Ovary (tissue), 9 donors: ENCODE results near the gene PPP1R2C. TPM values are rescaled to one million over a fixed set of nuclear protein-coding genes. Genes with fewer than 3 reads are reported as not detected.

ENCODE experiments used
- DNase-seq, 5 donors: peaks; one replicate each; pipeline ENCODE4 v3.0.0-alpha.2; 2019 to 2020
- H3K27ac ChIP-seq, 2 donors: fragments of 200-600 bp; one replicate each; pipeline versions ENCODE4 v1.5.1 to v1.8.0; 2019 to 2022
- H3K27me3 ChIP-seq: fragments of 200-600 bp; one replicate; pipeline ENCODE4 v1.8.0; 2022
- H3K36me3 ChIP-seq: fragments of 200-600 bp; sonication (generic); one replicate; pipeline ENCODE4 v1.5.1; 2019
- H3K4me1 ChIP-seq: one replicate; pipeline ENCODE4 v1.8.1; 2013; ENCODE audit warnings: mild to moderate bottlenecking, moderate library complexity; ENCODE audit not compliant: insufficient read depth
- H3K4me3 ChIP-seq: fragments of 200-600 bp; sonication (generic); one replicate; pipeline ENCODE4 v1.5.1; 2017
- H3K9me3 ChIP-seq, 2 donors: fragments of 200-600 bp in 1 of 2; sonication (generic) in 1 of 2; one replicate each; pipeline versions ENCODE4 v1.5.1 to v1.8.1; 2013 to 2019; ENCODE audit warnings: mild to moderate bottlenecking in 1 of 2, moderate library complexity in 1 of 2
- EP300 ChIP-seq: sonication (generic); formaldehyde crosslinking; IDR thresholded peaks from one replicate; pipeline ENCODE4 v1.6.1; 2017; ENCODE audit warnings: antibody characterized with exemption
- POLR2A ChIP-seq: fragments of 450-650 bp; IDR thresholded peaks from one replicate; pipeline ENCODE4 v1.6.1; 2017; ENCODE audit warnings: antibody characterized with exemption, mild to moderate bottlenecking, moderate library complexity
- WGBS, 3 donors: extraction: QIAGEN DNeasy Blood & Tissue Kit in 1 of 3; methylation state at CpG; one replicate each; pipeline versions ENCODE4 v1.1.5 to v1.1.7; 2013 to 2017; 5-methylcytosine and 5-hydroxymethylcytosine counted together
- intact Hi-C, 4 donors: fragments of 100-400 bp; cut with DNase I; formaldehyde crosslinking; loops; one replicate each; pipeline versions ENCODE4 v1.11.0 to v1.15.1; 2022 to 2023
- polyA plus RNA-seq, 2 donors: library from polyadenylated mRNA; stranded (reverse); fragments of 200-250 nt in 1 of 2; fragments of 350-450 nt in 1 of 2; fragmentation: Illumina TruSeq in 1 of 2; extraction: RNeasy Lipid Tissue Mini Kit (QIAGEN cat#74804) in 1 of 2; gene quantifications; one replicate each; pipeline ENCODE4 v1.2.3, GENCODE V29; 2013 to 2014
- total RNA-seq, 7 donors: library from RNA; depleted of rRNA in 2 of 7; stranded (reverse); fragments of >200 nt in 2 of 7; fragmentation: NEBNext Ultra II Directional in 3 of 7; extraction: Animal tissue kit (Norgen Biotek cat#: 25700) in 3 of 7; gene quantifications; one replicate each; pipeline versions ENCODE4 v1.1.0 to v1.2.4, GENCODE V29; 2016 to 2023
- TF ChIP-seq, protein P1 (sequence below), 3 donors: fragments of 450-650 bp in 2 of 3; fragments of 200-600 bp in 1 of 3; IDR thresholded peaks; one replicate each; pipeline versions ENCODE4 v1.5.1 to v1.8.0; 2016 to 2022; ENCODE audit warnings: antibody characterized with exemption in 3 of 3, mild to moderate bottlenecking in 1 of 3
- donor health status: DM: no; HTN: no; CAD: no; lungs with moderate emphysema.
- donor health status: DM: no; HTN: no; CAD: no.
- donor health status: Bipolar disorder and iron deficiency.
- donor health status: DM: yes; HTN: yes; CAD: no.
- donor health status: DM: no; HTN: no; CAD: no.
- donor health status: DM: yes; HTN: yes; CAD: no.

The PPP1R2C gene
- total and polyA plus RNA-seq, 9 donors: not detected

- Histone ChIP-seq H3K27me3 (no peaks in the 10 kb centered on the region), H3K36me3 (no peaks in the 10 kb centered on the region), H3K27ac (no peak overlapping the region), H3K4me3 (no peak overlapping the region), H3K4me1 (no peaks in the 10 kb centered on the region), H3K9me3 (no peaks in the 10 kb centered on the region)
- WGBS, 3 donors: 57 to 65% (median 58%) methylated on average over 7 of the region's 7 CpGs
- no peak for DNase-seq
- intact Hi-C loops: no loop called here
- TF ChIP-seq EP300 (no peak), POLR2A (no peak)
- TF ChIP-seq, protein P1, sequence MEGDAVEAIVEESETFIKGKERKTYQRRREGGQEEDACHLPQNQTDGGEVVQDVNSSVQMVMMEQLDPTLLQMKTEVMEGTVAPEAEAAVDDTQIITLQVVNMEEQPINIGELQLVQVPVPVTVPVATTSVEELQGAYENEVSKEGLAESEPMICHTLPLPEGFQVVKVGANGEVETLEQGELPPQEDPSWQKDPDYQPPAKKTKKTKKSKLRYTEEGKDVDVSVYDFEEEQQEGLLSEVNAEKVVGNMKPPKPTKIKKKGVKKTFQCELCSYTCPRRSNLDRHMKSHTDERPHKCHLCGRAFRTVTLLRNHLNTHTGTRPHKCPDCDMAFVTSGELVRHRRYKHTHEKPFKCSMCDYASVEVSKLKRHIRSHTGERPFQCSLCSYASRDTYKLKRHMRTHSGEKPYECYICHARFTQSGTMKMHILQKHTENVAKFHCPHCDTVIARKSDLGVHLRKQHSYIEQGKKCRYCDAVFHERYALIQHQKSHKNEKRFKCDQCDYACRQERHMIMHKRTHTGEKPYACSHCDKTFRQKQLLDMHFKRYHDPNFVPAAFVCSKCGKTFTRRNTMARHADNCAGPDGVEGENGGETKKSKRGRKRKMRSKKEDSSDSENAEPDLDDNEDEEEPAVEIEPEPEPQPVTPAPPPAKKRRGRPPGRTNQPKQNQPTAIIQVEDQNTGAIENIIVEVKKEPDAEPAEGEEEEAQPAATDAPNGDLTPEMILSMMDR (IDR thresholded peaks at IDR 0.05): no peak
Measured at GRCh38 chrX:42821803-42822443, 44.0 kb upstream of the PPP1R2C start.

GRCh38 chrX:42818151-42818921, 40.4 kb upstream of the PPP1R2C start:
- intact Hi-C loops: no loop called here
- no peaks in the 10 kb centered on the region for H3K36me3 ChIP-seq
- DNase-seq: no peak
- 75 to 79% (median 79%) methylated on average over 17 of the region's 17 CpGs for WGBS, 3 donors
- H3K4me3 ChIP-seq: no peak overlapping the region
- no peak for TF ChIP-seq EP300
- TF ChIP-seq, protein P1 (IDR thresholded peaks at IDR 0.05): no peak
- TF ChIP-seq POLR2A: no peak
- H3K4me1 ChIP-seq: no peaks in the 10 kb centered on the region
- H3K9me3 ChIP-seq: no peaks in the 10 kb centered on the region
- no peak overlapping the region for H3K27ac ChIP-seq
- H3K27me3 ChIP-seq: no peaks in the 10 kb centered on the region

DNA sequence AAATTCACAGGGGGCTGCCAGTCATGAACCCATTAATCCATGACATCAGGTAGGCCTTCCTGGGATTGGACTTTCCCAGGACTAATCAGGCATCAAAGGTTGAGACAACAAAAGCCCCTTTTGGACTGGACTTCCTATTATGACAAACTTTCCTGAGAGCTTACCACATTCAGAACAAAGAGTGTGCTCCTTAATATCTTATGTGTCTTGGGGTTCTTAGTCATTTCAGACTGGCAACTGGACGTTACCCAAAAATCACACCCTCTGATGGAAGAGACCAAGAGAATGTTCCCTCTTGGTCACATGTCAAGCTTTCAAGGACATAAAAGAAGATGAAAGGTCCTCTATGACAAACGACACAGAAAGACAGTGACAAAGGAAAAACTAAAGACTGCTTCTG, 31.6 kb upstream of the PPP1R2C start:
- no peaks in the 10 kb centered on the region for H3K9me3 ChIP-seq
- no peaks in the 10 kb centered on the region for H3K36me3 ChIP-seq
- H3K27ac ChIP-seq: no peak overlapping the region
- H3K27me3 ChIP-seq: no peaks in the 10 kb centered on the region
- intact Hi-C loops: no loop called here
- no peak overlapping the region for H3K4me3 ChIP-seq
- 55 to 65% (median 58%) methylated on average over 2 of the region's 2 CpGs for WGBS, 3 donors
- no peak for DNase-seq
- H3K4me1 ChIP-seq: no peaks in the 10 kb centered on the region
- TF ChIP-seq, protein P1 (IDR thresholded peaks at IDR 0.05): no peak
- no peak for TF ChIP-seq POLR2A
- TF ChIP-seq EP300: no peak

DNA sequence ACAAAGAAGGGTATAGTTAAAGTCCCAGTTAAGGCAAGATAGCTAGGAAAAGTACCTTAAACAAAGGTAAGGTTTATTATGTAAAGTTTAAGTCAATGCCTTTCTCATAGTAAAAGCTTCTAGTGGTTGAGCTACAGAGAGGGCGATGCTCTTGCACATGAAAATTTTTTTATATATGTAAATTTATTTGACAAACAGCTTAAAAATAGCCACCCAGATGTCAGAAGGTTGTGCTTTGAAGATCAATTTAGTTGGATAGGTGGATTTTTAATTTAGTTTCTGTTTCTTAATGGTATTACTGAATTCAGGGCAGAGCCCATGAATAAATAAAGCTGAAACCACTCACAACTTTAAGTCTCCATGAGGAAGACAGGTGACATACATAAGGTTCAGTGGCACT, 29.4 kb upstream of the PPP1R2C start:
- TF ChIP-seq, protein P1 (IDR thresholded peaks at IDR 0.05): no peak
- TF ChIP-seq EP300 (no peak), POLR2A (no peak)
- H3K4me3 ChIP-seq: no peak overlapping the region
- H3K9me3 ChIP-seq: no peaks in the 10 kb centered on the region
- H3K27ac ChIP-seq: no peak overlapping the region
- no peak for DNase-seq
- H3K4me1 ChIP-seq: no peaks in the 10 kb centered on the region
- H3K36me3 ChIP-seq: no peaks in the 10 kb centered on the region
- no peaks in the 10 kb centered on the region for H3K27me3 ChIP-seq
- WGBS, 3 donors: 86 to 94% (median 86%) methylated on average over 1 of the region's 1 CpG
- intact Hi-C loops: no loop called here
